ENCODE measurements around the gene AKAP13.
A peak's percentile ranks its signal among the peaks of the same experiment; 100 is the strongest.

AKAP13 gene

GRCh38 chr15:85581495-85581894 lies 201.1 kb downstream of the AKAP13 start:
- peak; percentile 50 to 56 for DNase-seq

- peak; percentile 66 to 76 for DNase-seq
Measured at GRCh38 chr15:85582131-85583079, 202.0 kb downstream of the AKAP13 start.

GRCh38 chr15:85583442-85583841 lies 203.0 kb downstream of the AKAP13 start:
- DNase-seq, result peak; percentile 34

GRCh38 chr15:85583923-85584390 lies 203.6 kb downstream of the AKAP13 start:
- DNase-seq, result peak; percentile 61 to 64

GRCh38 chr15:85584872-85585271 lies 204.5 kb downstream of the AKAP13 start:
- no peak for DNase-seq

- peak; percentile 39 to 59 for DNase-seq
Measured at GRCh38 chr15:85586196-85586595, 205.8 kb downstream of the AKAP13 start.

GRCh38 chr15:85587707-85588411 lies 207.5 kb downstream of the AKAP13 start:
- no peak for DNase-seq

GRCh38 chr15:85588677-85589076 lies 208.3 kb downstream of the AKAP13 start:
- DNase-seq, result no peak

GRCh38 chr15:85589851-85590250 lies 209.4 kb downstream of the AKAP13 start:
- DNase-seq, result no peak

GRCh38 chr15:85591622-85592021 lies 211.2 kb downstream of the AKAP13 start:
- DNase-seq, result no peak

GRCh38 chr15:85592148-85592547 lies 211.7 kb downstream of the AKAP13 start:
- no peak for DNase-seq

GRCh38 chr15:85593809-85594445 lies 213.5 kb downstream of the AKAP13 start:
- no peak for DNase-seq

GRCh38 chr15:85595804-85596536 lies 215.6 kb downstream of the AKAP13 start:
- DNase-seq, result peak in 1 of 2 experiments; percentile 32

- DNase-seq, result no peak
Measured at GRCh38 chr15:85597155-85597815, 216.9 kb downstream of the AKAP13 start.

- DNase-seq, result no peak
Measured at GRCh38 chr15:85598219-85598618, 217.8 kb downstream of the AKAP13 start.

- DNase-seq, result no peak
Measured at GRCh38 chr15:85598718-85599398, 218.5 kb downstream of the AKAP13 start.

- no peak for DNase-seq
Measured at GRCh38 chr15:85600001-85600400, 219.6 kb downstream of the AKAP13 start.

- no peak for DNase-seq
Measured at GRCh38 chr15:85603160-85603559, 222.8 kb downstream of the AKAP13 start.

GRCh38 chr15:85603703-85604102 lies 223.3 kb downstream of the AKAP13 start:
- no peak for DNase-seq

GRCh38 chr15:85604194-85604593 lies 223.8 kb downstream of the AKAP13 start:
- no peak for DNase-seq

GRCh38 chr15:85606738-85607137 lies 226.3 kb downstream of the AKAP13 start:
- no peak for DNase-seq
